HG02852 (cell line): ENCODE measurements around the gene SPIN1.
A peak's percentile ranks its signal among the peaks of the same experiment; 100 is the strongest.

ENCODE experiments used
- ATAC-seq: cut with Tn5 transposase; IDR thresholded peaks from one replicate; pipeline ENCODE4 v1.9.1; 2021; ENCODE audit warnings: mild to moderate bottlenecking, moderate library complexity; ENCODE audit not compliant: unreplicated experiment

Gene SPIN1

GRCh38 chr9:88387552-88388202 lies 567 bp upstream of the SPIN1 start:
- peak; percentile 5 for ATAC-seq

DNA sequence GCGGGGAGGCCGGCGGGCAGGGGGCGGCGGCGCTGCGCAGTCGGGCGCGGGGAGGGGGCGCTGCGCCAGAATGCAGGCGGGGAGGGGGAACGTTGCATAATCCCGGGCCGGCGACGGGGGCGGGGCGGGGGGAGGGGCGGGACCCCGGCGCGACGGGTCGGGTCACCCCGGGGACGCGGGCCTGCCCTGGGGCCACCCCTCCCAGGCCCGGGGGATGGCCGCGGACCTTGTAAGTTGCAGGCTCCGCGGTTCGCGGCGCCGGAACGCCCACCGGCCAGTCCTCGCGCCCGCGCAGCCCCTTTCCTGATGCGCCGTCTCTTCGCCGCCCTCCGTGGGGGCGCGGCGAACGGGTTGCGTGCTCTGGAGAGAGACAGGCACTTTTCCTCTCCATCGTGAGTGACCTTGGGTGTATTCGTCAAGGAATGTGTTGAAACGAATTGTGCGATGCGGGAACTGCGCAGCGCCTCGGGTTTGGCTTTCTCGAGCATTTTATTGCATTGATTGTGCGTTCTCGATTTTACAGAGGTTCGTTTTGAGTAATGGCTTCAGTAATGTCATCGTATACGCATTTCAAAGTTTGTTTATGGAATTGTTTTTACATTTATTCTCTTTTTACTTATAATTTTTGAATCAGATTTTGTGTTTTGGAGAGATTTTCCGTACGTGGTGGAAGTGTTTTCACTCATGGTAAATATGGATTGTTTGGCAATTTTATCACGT lies 802 bp downstream of the SPIN1 start:
- peak; percentile 31 for ATAC-seq

DNA sequence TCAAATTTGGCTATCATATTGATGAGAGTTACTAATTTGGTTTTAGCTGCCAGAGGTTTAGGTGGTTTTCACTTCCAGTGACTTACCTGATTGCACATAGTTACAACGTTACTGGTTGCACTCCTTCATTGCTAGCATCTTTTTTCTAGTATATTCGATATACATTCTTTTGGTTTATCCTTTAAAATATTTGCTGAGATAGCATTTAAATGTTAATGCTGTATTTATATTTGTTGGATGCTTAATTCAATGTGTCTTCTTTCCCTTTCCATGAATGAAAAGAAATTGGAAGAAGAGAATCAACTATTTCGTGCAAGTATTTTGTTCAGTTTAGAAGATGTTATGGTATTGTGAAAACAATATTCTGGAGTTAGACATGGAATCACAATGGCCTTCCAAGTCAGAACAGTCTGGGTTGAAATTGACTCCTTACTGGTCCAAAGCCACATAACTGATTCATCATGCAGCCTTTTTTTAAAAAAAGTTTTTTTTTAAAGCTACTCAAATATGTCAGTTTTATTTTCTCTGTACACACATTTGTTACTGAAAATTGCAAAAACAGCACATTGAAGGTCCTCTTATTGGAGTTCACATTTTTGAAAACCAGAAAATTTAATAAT lies 2.2 kb downstream of the SPIN1 start:
- ATAC-seq: no peak

DNA sequence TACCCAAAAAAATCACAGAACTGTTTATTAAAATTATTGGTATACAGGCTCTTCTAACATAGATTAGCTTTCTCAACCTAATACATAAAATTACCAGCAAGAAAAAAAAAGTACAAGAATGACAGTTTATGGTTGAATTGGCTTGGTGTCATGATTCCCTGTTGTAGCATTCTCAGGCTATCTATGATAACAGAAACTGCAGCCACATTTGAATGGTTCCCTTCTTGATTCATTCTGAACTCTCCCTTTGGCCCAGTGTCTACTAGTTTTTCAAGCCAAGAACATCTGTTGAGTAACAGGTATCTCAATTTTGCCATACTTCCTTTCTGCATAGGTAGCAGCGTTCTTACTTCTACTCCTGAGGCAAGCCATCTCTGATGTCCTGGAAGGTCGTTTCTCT lies 3.0 kb downstream of the SPIN1 start:
- ATAC-seq: no peak

GRCh38 chr9:88391921-88392320 lies 3.7 kb downstream of the SPIN1 start:
- no peak for ATAC-seq

- ATAC-seq: no peak
Measured at GRCh38 chr9:88392549-88392948, 4.3 kb downstream of the SPIN1 start.

GRCh38 chr9:88396836-88397577 lies 8.8 kb downstream of the SPIN1 start:
- ATAC-seq: no peak

GRCh38 chr9:88398016-88398415 lies 9.8 kb downstream of the SPIN1 start:
- ATAC-seq: no peak

DNA sequence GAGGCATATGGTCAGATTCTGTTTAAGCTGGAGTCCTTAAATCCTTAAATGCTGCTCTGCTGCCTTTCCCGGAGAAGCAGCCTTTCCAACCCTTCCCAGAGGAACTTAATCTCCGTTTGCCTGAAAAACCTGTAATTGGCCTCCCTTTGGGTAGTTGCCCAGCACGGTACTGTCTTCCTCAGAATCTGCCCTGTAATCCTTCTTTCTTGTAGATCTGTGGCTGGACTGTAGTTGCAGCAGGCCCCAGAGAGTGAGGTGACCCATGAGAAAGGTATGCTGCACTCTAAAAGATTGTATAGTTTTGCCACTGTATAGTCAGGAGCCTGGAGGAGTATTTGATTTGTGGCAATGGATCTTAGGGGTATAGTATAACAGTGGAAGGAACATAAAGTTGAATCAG lies 11.7 kb downstream of the SPIN1 start:
- ATAC-seq: no peak

DNA sequence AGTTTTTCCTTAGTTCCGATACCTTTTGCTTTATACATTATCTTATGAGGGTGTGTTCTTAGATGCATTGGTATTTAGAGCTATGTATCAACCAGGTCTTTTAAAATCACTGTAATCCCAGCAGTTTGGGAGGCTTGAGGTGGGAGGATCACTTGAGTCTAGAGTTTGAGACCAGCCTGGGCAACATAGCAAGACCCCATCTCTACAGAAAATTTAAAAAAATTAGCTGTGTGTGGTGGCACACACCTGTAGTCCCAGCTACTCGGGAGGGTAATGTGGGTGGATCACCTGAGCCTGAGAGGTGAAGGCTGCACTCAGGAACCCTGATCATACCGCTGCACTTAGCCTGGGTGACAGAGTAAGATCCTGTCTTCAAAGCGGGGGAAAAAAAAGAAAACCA lies 15.1 kb downstream of the SPIN1 start:
- no peak for ATAC-seq

DNA sequence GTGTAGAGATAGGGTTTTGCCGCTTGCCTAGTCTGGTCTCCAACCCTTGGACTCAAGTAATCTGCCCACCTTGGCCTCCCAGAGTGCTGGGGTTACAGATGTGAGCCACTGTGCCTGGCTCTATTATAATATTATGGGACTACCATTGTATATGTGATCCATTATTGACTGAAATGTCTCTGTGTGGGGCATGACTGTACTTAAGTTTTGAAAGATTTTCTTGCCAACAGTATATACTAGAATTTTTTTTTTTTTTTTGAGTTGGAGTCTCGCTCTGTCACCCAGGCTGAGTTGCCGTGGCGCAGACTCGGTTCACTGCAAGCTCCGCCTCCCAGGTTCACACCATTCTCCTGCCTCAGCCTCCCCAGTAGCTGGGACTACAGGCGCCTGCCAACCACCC lies 17.8 kb downstream of the SPIN1 start:
- ATAC-seq: no peak

- no peak for ATAC-seq
Measured at GRCh38 chr9:88411471-88411870, 23.2 kb downstream of the SPIN1 start.

DNA sequence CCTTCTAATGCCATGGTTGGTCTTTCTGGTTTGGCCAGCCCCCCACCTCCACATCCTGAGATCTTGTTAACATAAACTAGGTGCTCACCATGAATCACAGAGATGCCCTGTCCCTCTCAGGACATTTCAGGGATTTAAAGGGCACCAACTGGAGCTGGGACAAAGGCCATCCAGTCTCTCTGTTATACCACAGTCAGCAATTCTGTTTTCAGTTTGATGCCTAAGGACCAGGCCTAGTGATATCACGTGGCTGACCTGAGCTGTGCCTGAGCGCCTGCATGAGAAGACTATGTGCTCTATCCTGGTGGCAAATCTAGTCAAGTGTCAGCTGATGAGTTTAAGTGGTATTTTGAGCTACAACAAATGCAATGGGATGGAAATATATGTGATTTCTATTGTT lies 26.1 kb downstream of the SPIN1 start:
- no peak for ATAC-seq

DNA sequence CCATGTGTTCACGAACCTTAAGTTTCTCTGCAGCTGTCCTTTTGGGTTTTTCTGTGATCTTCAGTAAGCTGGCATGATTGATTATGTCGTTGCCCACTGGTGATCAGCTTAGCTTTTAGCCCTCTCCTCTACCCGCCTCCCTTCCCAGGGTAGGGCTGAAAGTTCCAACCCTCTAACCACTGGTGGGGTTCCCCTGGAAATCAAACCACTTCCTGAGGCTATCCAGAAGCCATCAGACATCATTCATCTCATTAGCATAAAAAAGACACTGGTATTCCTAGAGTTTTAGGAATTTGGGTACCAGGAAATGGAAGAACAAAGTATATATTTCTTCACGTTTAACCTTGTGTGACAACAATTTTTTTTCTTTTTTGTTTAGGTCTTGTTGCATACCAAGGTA lies 29.8 kb downstream of the SPIN1 start:
- ATAC-seq: no peak

DNA sequence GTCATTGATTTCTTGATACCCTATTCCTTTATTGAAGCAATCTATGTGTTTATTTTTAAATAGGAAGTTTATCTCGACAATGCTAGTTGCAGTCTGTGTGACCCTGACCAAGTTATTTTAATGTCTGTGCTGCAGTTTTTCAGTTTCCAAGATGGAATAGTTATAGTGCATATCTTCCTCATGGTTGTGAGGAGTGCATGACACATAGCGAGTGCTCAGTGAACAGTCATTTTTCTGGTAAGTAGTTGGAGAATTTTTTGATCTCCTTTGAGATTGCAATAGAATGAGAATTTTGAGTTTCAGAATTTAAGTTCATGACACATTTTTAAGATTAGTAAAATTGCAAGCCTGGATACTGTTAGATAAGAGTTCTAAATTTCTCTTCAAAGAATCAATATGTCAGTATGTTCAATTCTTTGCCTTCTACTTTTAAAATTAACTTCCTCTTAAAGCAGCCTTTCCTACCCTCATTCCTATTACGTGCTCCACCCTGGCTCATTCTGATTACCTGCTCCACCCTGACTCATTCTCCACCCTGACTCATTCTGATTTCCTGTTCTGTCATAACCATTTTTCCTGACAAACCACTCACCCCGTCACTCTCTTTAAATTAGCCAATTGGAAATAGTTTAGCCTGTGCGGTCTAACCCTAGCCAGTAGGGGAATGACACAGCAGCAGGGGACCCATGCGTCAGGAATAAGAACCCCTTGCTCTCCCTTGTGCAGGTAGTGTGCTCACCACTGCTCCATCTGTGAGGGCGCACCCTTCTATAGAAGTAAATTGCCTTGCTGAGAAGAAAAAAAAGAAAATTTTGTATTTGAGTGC lies 30.7 kb downstream of the SPIN1 start:
- ATAC-seq: no peak

DNA sequence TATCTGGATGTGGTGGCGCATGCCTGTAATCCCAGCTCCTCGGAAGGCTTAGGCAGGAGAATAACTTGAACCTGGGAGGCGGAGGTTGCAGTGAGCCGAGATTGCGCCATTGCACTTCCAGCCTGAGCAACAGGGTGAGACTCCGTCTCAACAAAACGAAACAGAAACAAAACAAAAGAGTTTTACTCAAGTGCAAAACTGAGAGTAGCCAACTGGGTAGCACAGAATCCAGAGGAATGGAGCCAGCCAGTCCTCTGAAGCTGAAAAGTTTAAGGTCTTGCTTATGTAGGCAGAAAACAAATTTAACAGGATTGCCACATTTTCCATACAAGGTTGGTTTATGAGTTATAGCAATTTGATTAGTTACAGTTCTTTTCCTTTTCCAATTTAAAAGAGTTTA lies 32.0 kb downstream of the SPIN1 start:
- no peak for ATAC-seq

GRCh38 chr9:88421348-88421747 lies 33.1 kb downstream of the SPIN1 start:
- no peak for ATAC-seq

DNA sequence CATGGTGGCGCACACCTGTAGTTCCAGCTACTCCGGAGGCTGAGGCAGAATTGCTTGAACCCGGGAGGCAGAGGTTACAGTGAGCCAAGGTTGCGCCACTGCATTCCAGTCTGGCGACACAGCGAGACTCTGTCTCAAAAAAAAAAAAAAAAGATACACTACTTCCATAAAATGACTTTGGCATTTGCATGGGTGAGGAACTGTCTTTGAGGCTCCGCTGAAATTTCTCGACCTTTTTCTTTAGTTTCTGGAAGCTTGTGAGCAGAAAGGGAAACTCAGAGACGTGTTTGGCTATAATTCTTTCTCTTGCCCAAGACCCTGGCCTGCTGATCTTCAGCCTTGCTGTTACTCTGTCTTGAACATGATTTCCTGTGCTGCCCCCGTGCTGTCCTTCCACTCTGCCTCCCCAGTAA lies 37.3 kb downstream of the SPIN1 start:
- ATAC-seq: no peak

GRCh38 chr9:88426651-88427050 lies 38.4 kb downstream of the SPIN1 start:
- ATAC-seq: no peak

DNA sequence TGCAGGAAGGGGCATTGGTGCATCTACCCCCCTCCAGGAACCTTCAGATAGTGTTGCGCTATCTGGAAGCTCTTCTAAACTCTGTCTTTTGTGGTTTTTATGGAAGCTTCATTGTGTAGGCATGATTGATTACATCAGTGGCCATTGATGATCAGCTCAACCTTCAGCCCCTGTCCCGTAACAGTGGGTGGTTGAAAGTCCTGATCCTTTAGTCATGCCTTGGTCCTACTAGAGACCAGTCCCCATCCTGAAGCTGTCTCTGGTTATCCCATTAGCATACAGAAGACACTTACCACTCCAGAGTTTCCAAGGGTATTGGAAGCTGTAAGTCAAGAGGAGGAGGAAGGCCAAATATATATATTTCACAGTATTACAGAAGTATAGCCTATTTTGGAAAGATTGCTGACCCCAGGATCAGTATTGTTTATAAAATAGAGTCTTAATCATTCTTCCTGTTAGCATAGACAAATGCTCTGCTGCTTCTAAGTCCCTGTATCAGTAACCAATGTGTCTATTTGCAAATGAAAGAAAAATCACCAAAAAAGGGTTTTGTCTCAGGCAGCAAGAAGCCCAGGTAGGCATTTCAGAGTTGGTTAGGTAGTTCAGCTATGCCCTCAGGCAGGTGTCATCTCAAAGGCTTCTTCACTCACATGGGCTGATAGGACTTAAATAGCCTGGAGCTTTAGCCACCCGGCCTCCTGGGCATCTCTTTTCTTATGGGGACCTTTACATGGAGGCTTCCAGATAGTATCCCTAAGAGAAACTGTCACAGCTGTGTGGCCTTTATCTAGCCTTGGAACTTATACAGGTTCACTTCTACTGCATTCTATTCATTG lies 41.6 kb downstream of the SPIN1 start:
- ATAC-seq: no peak
